CD8-positive, alpha-beta memory T cell (primary cell): ENCODE measurements around the gene RAB14. TPM values are rescaled to one million over a fixed set of nuclear protein-coding genes. Genes with fewer than 3 reads are reported as not detected.

Experiments used
- CTCF ChIA-PET: fragments of 350-600 bp; sonication (Branson Sonifier 250); formaldehyde crosslinking; loops from one replicate; lab custom pipeline; 2021; ENCODE audit warnings: antibody characterized with exemption; lab: Charles Lee
- POLR2A ChIA-PET: fragments of 350-600 bp; sonication (Branson Sonifier 250); formaldehyde crosslinking; loops from one replicate; lab custom pipeline; 2021; ENCODE audit warnings: antibody characterized with exemption; lab: Charles Lee
- DNase-seq, 5 donors: peaks; one replicate each; pipeline versions ENCODE4 v3.0.0 to v3.0.0-alpha.2; 2020 to 2022; ENCODE audit warnings: mixed read lengths in 1 of 5
- H3K27ac ChIP-seq: one replicate; pipeline ENCODE4 v1.7.0; 2013; ENCODE audit warnings: low read depth, mild to moderate bottlenecking, low read length, moderate library complexity
- H3K27me3 ChIP-seq: 2 replicates; pipeline ENCODE4 v1.7.0; 2013; ENCODE audit warnings: low read length, mild to moderate bottlenecking; ENCODE audit not compliant: insufficient read depth, poor library complexity, severe bottlenecking
- H3K36me3 ChIP-seq: 2 replicates; pipeline ENCODE4 v1.7.0; 2013; ENCODE audit warnings: mild to moderate bottlenecking, low read length, moderate library complexity; ENCODE audit not compliant: insufficient read depth
- H3K4me1 ChIP-seq: 2 replicates; pipeline ENCODE4 v1.7.0; 2013; ENCODE audit warnings: mild to moderate bottlenecking, low read length, moderate library complexity; ENCODE audit not compliant: insufficient read depth
- H3K4me3 ChIP-seq: 2 replicates; pipeline ENCODE4 v1.7.0; 2013; ENCODE audit warnings: mild to moderate bottlenecking, low read length
- H3K9me3 ChIP-seq: 2 replicates; pipeline ENCODE4 v1.7.0; 2013; ENCODE audit warnings: mild to moderate bottlenecking, low read length
- H3K27ac Mint-ChIP-seq, 8 donors: one replicate each; pipeline ENCODE4 v1.8.0; 2020 to 2021; ENCODE audit warnings: mixed read lengths in 8 of 8, mild to moderate bottlenecking in 6 of 8, inconsistent platforms in 3 of 8, moderate library complexity in 3 of 8
- H3K27me3 Mint-ChIP-seq, 2 donors: one replicate each; pipeline ENCODE4 v1.8.0; 2020 to 2021; ENCODE audit warnings: mixed read lengths in 2 of 2, mild to moderate bottlenecking in 1 of 2, moderate library complexity in 1 of 2
- H3K36me3 Mint-ChIP-seq, 3 donors: one replicate each; pipeline ENCODE4 v1.8.0; 2020 to 2021; ENCODE audit warnings: mixed read lengths in 3 of 3, inconsistent platforms in 1 of 3, mild to moderate bottlenecking in 1 of 3
- H3K4me1 Mint-ChIP-seq, 3 donors: one replicate each; pipeline ENCODE4 v1.8.0; 2020 to 2021; ENCODE audit warnings: mixed read lengths in 3 of 3, inconsistent platforms in 1 of 3, mild to moderate bottlenecking in 1 of 3
- H3K4me3 Mint-ChIP-seq, 7 donors: one replicate each; pipeline ENCODE4 v1.8.0; 2020 to 2021; ENCODE audit warnings: mixed read lengths in 7 of 7, mild to moderate bottlenecking in 6 of 7, moderate library complexity in 4 of 7, inconsistent platforms in 2 of 7
- H3K9me3 Mint-ChIP-seq, 5 donors: one replicate each; pipeline ENCODE4 v1.8.0; 2020 to 2022; ENCODE audit warnings: mixed read lengths in 5 of 5, mild to moderate bottlenecking in 3 of 5, moderate library complexity in 2 of 5, inconsistent platforms in 1 of 5
- polyA plus RNA-seq: library from polyadenylated mRNA; unstranded; fragments of 300-500 nt; fragmentation: Illumina TruSeq; gene quantifications from one replicate; pipeline ENCODE4 v1.2.3, GENCODE V29; 2021
- total RNA-seq, 2 experiments: library from RNA; stranded (reverse); gene quantifications; one replicate each; pipeline ENCODE4 v1.2.3, GENCODE V29; 2021

The RAB14 gene
- total and polyA plus RNA-seq, 3 experiments from 2014 or later = 51.0 to 85.4 (median 81.7) TPM

DNA sequence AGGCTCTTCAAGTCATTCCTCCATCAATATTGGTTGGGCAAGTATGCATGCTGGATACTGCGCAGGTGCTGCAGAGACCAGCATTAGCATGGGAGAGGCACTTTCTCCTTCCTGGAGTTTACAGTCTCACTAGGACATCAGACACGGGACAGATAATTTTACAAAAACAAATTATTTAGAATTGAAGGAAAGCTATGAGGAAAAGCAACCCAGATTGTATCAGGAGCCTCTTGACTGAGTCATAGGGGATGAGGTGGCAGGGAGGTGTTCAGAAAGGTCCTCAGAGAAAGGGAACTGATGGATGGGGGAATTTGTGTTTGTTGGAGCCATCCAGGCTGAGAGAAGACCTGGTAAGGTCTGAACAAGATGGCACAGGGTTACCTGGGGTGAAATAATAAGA lies 24.5 kb upstream of the RAB14 start:
- Histone ChIP-seq H3K9me3 (no peaks in the 10 kb centered on the region), H3K27ac (no peak overlapping the region), H3K27me3 (no peaks in the 10 kb centered on the region), H3K36me3 (no peaks in the 10 kb centered on the region), H3K4me1 (no peaks in the 10 kb centered on the region), H3K4me3 (no peak overlapping the region)
- H3K36me3 Mint-ChIP-seq = peaks cover 4% of the 10 kb centered on the region in 3 donors
- H3K4me3 Mint-ChIP-seq = no peak overlapping the region
- POLR2A ChIA-PET = no interaction called here
- CTCF ChIA-PET = no interaction called here
- peaks cover 0 to 2% (median 0%) of the 10 kb centered on the region in 3 donors for H3K4me1 Mint-ChIP-seq
- no peaks in the 10 kb centered on the region for H3K9me3 Mint-ChIP-seq
- DNase-seq = no peak
- no peaks in the 10 kb centered on the region for H3K27me3 Mint-ChIP-seq
- H3K27ac Mint-ChIP-seq = no peak overlapping the region

DNA sequence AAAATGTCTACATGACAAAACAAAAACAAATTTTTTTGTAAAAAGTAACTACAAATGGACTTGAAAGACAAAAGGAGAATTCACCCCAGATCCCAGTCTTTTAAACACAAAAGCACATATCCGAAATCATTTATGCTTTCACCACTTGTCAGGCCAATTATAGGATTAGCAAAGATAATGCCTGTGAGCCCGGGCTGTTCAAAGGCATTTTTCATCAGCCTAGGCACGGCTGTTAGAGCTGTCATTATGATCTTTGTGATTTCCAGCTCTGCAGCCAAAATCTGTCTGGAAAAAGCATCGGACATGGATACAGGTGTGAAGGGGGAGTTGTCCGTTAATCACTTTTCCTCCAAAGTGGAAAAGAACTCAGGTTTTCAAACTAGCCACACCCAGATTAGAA lies 23.6 kb upstream of the RAB14 start:
- ChIA-PET POLR2A (no interaction called here), CTCF (no interaction called here)
- no peaks in the 10 kb centered on the region for H3K27me3 Mint-ChIP-seq

DNA sequence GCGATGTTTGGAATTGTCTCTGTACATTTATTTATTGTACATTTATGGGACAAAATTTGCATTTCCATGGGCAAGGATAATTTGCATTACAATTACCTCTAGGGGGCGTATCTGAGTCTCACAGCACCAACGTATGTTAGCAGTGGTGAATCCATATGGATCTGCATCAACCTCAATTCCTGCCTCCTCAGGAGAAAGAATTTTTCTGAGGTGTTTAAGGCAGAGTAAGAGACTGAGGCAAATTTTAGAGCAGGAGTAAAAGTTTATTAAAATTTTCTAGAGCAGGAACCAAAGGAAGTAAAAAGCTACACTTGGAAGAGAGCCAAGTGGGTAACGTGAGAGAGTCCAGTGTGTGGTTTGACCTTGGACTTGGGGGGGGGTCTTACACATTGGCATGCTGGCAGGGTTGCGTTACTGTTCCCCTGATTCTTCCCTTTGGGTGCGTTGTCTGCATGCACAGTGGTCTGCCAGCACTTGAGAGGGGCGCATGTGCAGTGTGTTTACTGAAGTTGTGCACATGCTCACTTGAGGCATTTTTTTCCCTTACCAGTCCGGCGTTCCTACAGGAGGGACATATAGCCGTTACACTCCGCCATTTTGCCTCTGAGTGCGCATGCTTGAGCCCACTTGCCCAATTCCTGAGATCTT lies 21.0 kb upstream of the RAB14 start:
- Histone ChIP-seq H3K27ac (no peak overlapping the region), H3K4me3 (no peak overlapping the region), H3K36me3 (no peaks in the 10 kb centered on the region), H3K4me1 (no peaks in the 10 kb centered on the region), H3K9me3 (no peaks in the 10 kb centered on the region), H3K27me3 (no peaks in the 10 kb centered on the region)
- no peak for DNase-seq
- ChIA-PET POLR2A (no interaction called here), CTCF (interaction anchor here (1.0 kb wide), 1 partner anchor 9 kb away, joined by 3 read pairs; no protein-coding TSS in a partner anchor)
- peak overlapping the region in 1 of 8 donors; percentile 17 for H3K27ac Mint-ChIP-seq
- H3K4me3 Mint-ChIP-seq = no peak overlapping the region
- H3K4me1 Mint-ChIP-seq = peaks cover 0 to 2% (median 0%) of the 10 kb centered on the region in 3 donors
- no peaks in the 10 kb centered on the region for H3K27me3 Mint-ChIP-seq
- H3K36me3 Mint-ChIP-seq = peaks cover 0 to 5% (median 0%) of the 10 kb centered on the region in 3 donors
- no peaks in the 10 kb centered on the region for H3K9me3 Mint-ChIP-seq

More for the DNA sequence above, 23.6 kb upstream of the RAB14 start:
- H3K27ac ChIP-seq = no peak overlapping the region
- no peaks in the 10 kb centered on the region for H3K36me3 ChIP-seq
- no peak overlapping the region for H3K4me3 ChIP-seq
- H3K9me3 ChIP-seq = no peaks in the 10 kb centered on the region
- H3K9me3 Mint-ChIP-seq = no peaks in the 10 kb centered on the region
- peaks cover 0 to 2% (median 0%) of the 10 kb centered on the region in 3 donors for H3K4me1 Mint-ChIP-seq
- DNase-seq = no peak
- no peaks in the 10 kb centered on the region for H3K4me1 ChIP-seq
- H3K36me3 Mint-ChIP-seq = peaks cover 0 to 2% (median 0%) of the 10 kb centered on the region in 3 donors
- H3K27me3 ChIP-seq = no peaks in the 10 kb centered on the region
- no peak overlapping the region for H3K4me3 Mint-ChIP-seq
- no peak overlapping the region for H3K27ac Mint-ChIP-seq

DNA sequence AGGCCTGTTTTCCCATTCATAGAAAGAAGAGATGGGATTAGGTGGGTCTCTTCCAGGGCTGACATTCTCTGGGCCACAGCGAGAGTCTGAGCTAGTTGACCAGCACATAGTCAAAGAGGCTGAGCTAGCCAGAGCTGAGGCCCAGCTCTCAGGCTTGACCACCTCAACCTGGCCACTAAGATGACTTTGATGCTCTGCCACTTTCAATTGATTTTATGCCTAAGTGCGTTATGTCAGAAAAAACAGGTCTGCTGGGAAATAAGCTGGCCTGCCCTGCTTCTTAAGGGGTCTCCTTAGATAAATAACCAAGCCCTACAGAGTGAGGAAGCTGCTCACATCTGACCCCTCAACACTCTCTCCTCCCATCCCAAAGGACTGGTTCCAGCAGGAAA lies 20.0 kb upstream of the RAB14 start:
- no peaks in the 10 kb centered on the region for H3K9me3 Mint-ChIP-seq
- ChIA-PET POLR2A (no interaction called here), CTCF (no interaction called here)
- H3K36me3 ChIP-seq = no peaks in the 10 kb centered on the region
- no peak overlapping the region for H3K27ac Mint-ChIP-seq
- H3K36me3 Mint-ChIP-seq = peaks cover 0 to 5% (median 0%) of the 10 kb centered on the region in 3 donors
- no peaks in the 10 kb centered on the region for H3K4me1 ChIP-seq
- DNase-seq = no peak
- no peak overlapping the region for H3K4me3 ChIP-seq
- no peaks in the 10 kb centered on the region for H3K27me3 Mint-ChIP-seq
- H3K4me3 Mint-ChIP-seq = no peak overlapping the region
- H3K9me3 ChIP-seq = no peaks in the 10 kb centered on the region
- H3K27me3 ChIP-seq = no peaks in the 10 kb centered on the region
- H3K4me1 Mint-ChIP-seq = peaks cover 0 to 2% (median 0%) of the 10 kb centered on the region in 3 donors
- no peak overlapping the region for H3K27ac ChIP-seq

DNA sequence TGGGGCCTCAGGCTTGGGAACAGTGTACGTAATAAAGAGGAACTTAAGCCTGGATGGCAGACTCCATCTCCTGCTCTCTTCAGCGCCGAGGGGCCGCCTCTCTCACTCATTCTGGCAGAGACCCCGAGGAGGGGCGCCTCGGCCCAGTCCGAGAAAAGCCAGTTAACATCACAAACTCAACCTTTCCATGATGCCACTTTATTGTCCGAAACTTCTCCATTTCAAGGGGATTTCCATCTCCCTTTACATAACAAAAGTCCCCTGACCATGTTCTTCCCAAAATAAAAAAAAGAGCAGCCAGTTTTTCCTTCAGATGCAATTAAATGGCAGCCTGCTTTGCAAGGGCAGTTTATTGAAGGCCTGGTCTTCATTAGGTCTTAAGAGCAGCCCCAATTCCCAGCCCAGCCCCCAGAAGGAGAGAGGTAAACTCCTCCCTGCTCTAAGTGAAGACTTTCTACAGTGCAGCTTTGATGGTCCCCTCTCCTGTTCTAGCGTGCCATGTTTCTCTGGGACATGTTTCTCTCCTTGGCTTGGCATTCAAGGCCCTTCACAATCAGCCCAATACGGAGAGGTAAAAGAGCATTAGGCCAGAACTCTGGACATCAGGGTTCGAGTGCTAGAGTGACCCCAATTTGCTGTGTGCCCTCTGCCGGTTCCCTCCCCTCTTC lies 19.5 kb upstream of the RAB14 start:
- no peak overlapping the region for H3K4me3 Mint-ChIP-seq
- H3K4me1 Mint-ChIP-seq = peaks cover 0 to 2% (median 0%) of the 10 kb centered on the region in 3 donors
- no peak for DNase-seq
- H3K27me3 Mint-ChIP-seq = no peaks in the 10 kb centered on the region
- no peaks in the 10 kb centered on the region for H3K9me3 ChIP-seq
- no peaks in the 10 kb centered on the region for H3K9me3 Mint-ChIP-seq
- no peaks in the 10 kb centered on the region for H3K27me3 ChIP-seq
- H3K4me3 ChIP-seq = no peak overlapping the region
- peaks cover 4 to 9% (median 4%) of the 10 kb centered on the region in 3 donors for H3K36me3 Mint-ChIP-seq
- H3K27ac ChIP-seq = no peak overlapping the region
- no peak overlapping the region for H3K27ac Mint-ChIP-seq
- POLR2A ChIA-PET = no interaction called here
- H3K36me3 ChIP-seq = no peaks in the 10 kb centered on the region
- H3K4me1 ChIP-seq = no peaks in the 10 kb centered on the region
- CTCF ChIA-PET = no interaction called here

DNA sequence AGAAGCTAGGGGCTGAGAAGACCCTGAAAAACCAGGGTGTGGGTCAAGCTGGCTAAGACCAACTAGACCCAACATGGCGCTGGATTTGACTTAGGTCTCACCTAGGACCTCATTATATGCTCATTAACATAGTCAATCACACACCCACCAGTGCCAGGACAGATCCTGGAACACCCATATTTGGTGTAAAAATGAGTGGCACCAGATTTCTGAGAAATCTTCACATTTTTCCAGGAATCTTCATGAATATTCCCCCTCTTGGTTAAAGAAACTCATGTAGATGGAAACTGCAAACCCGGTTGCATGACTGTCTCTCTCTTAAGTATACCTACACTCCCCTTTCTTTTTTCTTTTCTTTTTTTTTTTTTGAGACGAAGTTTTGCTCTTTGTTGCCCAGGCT lies 17.9 kb upstream of the RAB14 start:
- Histone ChIP-seq H3K27ac (no peak overlapping the region), H3K4me1 (no peaks in the 10 kb centered on the region), H3K9me3 (no peaks in the 10 kb centered on the region), H3K36me3 (no peaks in the 10 kb centered on the region), H3K27me3 (no peaks in the 10 kb centered on the region), H3K4me3 (no peak overlapping the region)
- Mint-ChIP-seq H3K36me3 (peaks cover 5 to 9% (median 5%) of the 10 kb centered on the region in 3 donors), H3K27ac (no peak overlapping the region), H3K4me1 (peaks cover 0 to 2% (median 0%) of the 10 kb centered on the region in 3 donors), H3K27me3 (no peaks in the 10 kb centered on the region), H3K4me3 (no peak overlapping the region), H3K9me3 (no peaks in the 10 kb centered on the region)
- no peak for DNase-seq
- ChIA-PET POLR2A (no interaction called here), CTCF (no interaction called here)

DNA sequence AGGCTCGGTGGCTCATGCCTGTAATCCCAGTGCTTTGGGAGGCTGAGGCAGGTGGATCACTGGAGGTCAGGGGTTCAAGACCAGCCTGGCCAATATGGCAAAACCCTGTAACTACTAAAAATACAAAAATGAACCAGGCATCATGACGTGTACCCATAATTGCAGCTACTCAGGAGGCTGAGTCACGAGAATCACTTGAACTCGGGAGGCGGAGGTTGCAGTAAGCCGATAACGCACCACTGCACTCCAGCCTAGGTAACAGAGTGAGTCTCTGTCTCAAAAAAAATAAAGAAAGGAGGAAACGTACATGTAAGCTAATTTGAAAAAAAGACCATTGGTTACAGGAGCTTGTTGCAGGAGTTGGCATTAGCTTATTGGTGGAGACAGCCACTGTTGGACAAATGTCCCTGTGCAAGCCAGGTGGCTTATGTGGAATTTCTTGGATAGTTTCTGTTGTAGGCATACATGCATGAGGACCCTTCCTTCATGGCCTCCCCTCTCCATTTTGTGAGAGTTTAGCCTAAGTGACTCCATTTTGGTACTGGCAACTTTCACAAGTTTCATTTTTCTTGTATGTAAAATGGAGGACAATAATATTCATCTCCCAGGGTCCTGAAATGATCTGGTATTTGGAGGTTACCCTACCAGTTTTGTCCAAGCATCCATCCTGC lies 16.8 kb upstream of the RAB14 start:
- Histone ChIP-seq H3K4me1 (no peaks in the 10 kb centered on the region), H3K27ac (no peak overlapping the region), H3K27me3 (no peaks in the 10 kb centered on the region), H3K9me3 (no peaks in the 10 kb centered on the region), H3K36me3 (no peaks in the 10 kb centered on the region), H3K4me3 (no peak overlapping the region)
- CTCF ChIA-PET = interaction anchor here (0.8 to 1.6 kb wide), 3 partner anchors 12 to 101 kb away, joined by 3 to 4 read pairs (median 3); partner anchors contain the start of gene RAB14
- Mint-ChIP-seq H3K4me3 (no peak overlapping the region), H3K27ac (no peak overlapping the region), H3K27me3 (peaks cover 0 to 1% of the 10 kb centered on the region in 2 donors), H3K36me3 (peaks cover 5 to 11% (median 5%) of the 10 kb centered on the region in 3 donors), H3K4me1 (peaks cover 0 to 2% (median 0%) of the 10 kb centered on the region in 3 donors), H3K9me3 (no peaks in the 10 kb centered on the region)
- POLR2A ChIA-PET = no interaction called here
- no peak for DNase-seq
